HT1080 (cell line): ENCODE measurements around the gene KAT5. TPM values are rescaled to one million over a fixed set of nuclear protein-coding genes. Genes with fewer than 3 reads are reported as not detected.
"Not testable (repeated sequence)": the region's sequence is repeated elsewhere in the genome, so short reads cannot be mapped to it uniquely, and the experiment has no call there.

Source experiments
- DNase-seq: peaks from one replicate; pipeline ENCODE4 v3.0.0-alpha.2; 2015; ENCODE audit warnings: low read depth
- polyA plus RNA-seq, 2 experiments: library from polyadenylated mRNA; depleted of rRNA; stranded (reverse); fragments of >200 nt; gene quantifications; 2 replicates each; pipeline ENCODE4 v1.2.3, GENCODE V29; 2015
- total RNA-seq: library from RNA; depleted of rRNA; stranded (reverse); fragments of >200 nt; shearing (Covaris generic); gene quantifications from 2 replicates; pipeline ENCODE4 v1.2.3, GENCODE V29; 2014; rRNA removed

Gene KAT5
- total RNA-seq: 64.0 and 80.6 TPM in 2 replicates
- 39.9 and 40.2 TPM in 2 replicates for polyA plus RNA-seq (2015; cell fraction: cytosol; rRNA removed)
- polyA plus RNA-seq (2015; cell fraction: nucleus; rRNA removed): 64.2 and 74.6 TPM in 2 replicates

GRCh38 chr11:65711785-65712632 lies at the start of gene KAT5:
Gene KAT5 (plus strand): TSS chr11:65712252. CDS start chr11:65712268, 16 bp downstream.
- DNase-seq: peak; percentile 98

GRCh38 chr11:65662799-65663638 lies 49.0 kb upstream of the KAT5 start, which contains the start of gene RELA:
Gene RELA (minus strand): TSS chr11:65662916. CDS start chr11:65662832, 84 bp downstream.
- peak; percentile 89 for DNase-seq

DNA sequence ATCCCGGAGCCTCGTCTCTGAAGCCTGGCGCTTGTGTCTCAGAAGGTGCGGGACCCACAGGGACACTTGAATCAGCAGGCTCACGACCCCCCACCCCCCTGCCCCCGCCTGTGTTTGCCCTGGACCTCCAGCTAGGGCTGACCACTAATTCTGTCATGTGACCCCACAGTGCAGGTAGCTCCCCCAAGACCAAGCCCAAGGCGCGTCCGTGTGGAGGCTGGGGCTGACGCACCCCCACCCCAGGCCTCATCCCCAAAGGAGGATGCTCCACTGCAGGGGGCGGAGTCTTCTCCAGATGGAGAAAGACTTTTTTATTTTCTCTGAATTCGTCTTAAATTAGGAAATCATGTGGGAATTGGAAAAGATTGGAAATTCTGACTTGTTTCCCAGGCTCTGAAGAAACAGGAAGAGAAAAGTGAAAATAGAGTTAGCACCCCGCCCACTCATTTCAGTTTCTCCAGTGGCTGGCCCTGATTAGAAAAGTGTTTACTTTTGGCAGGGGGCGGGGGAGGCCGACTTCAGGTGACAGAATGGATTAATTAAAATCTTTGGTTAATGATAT lies 48.3 kb upstream of the KAT5 start:
- DNase-seq: no peak

DNA sequence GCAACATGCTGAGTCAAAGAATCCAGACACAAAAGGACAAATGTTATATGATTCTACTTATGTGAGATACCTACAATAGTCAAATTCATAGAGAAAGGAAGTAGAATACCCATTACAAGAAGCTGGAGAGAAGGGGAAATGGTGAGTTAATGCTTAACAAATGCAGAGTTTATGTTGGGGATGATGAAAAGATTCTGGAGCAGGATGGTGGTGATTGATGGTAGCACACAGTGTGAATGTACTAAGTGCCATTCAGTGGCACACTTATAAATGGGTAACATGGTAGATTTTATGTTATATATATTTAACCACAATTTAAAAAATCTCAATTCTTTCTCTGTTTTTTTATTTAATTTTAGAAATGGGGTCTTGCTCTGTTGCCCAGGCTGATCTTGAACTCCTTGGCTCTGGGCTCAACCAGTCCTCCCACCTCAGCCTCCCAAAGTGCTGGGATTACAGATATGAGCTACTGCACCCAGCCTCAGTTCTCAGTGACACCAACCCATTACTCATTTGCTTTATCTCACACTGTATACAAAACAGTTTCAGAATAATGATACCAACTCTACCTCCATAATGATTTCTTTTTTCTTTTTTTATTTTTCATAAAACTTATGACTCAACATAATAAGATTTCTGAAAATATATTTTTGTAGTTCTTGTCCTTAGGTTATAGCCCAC lies 39.7 kb upstream of the KAT5 start:
- no peak for DNase-seq

DNA sequence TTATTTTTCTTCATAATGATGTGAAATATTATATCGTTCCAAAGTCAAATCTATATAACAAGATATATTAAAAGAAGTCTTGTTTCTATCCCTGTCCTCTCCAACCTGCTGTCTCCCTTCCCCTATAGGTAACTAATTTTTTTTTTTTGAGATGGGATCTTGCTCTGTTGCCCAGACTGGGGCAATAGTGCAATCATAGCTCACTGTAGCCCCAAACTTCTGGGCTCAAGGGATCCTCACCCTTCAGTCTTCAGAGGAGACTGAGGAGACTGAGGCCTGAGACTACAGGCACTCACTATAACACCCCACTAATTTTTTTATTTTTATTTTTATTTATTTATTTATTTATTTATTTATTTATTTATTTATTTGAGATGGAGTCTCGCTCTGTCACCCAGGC lies 39.1 kb upstream of the KAT5 start:
- DNase-seq: no peak

- DNase-seq: no peak
Measured at GRCh38 chr11:65680192-65680743, 31.8 kb upstream of the KAT5 start.

DNA sequence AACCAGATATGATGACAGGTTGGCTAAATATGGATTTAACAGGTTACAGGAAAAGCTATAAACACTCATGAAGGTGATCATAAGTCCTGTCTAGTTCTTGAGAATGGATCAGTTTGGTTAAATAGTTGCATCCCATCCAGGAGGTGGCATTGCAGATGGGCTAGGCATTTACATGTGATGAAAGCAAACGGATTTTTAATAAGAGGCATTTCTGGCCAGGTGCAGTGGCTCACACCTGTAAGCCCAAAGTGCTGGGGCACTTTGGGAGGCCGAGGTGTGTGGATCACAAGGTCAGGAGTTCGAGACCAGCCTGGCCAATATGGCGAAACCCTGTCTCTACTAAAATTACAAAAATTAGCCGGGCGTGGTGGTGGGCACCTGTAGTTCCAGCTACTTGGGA lies 28.6 kb upstream of the KAT5 start:
- DNase-seq: not testable (repeated sequence)

DNA sequence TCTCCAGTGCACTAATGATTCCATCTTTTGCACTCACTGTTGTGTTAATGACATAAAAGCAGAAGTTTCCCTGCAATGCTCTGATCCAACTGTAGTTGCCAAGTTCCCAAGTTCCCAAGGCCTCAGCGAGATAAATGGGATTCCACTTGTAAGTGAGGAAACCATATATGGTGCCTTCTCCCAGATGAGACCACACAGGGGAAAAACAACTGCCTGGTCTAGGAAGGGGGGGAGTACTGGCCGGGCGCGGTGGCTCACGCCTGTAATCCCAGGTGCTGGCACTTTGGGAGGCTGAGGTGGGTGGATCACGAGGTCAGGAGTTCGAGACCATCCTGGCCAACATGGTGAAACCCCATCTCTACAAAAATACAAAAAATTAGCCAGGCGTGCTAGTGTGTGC lies 26.1 kb upstream of the KAT5 start:
- no peak for DNase-seq

GRCh38 chr11:65691847-65692246 lies 20.2 kb upstream of the KAT5 start:
- DNase-seq: not testable (repeated sequence)

DNA sequence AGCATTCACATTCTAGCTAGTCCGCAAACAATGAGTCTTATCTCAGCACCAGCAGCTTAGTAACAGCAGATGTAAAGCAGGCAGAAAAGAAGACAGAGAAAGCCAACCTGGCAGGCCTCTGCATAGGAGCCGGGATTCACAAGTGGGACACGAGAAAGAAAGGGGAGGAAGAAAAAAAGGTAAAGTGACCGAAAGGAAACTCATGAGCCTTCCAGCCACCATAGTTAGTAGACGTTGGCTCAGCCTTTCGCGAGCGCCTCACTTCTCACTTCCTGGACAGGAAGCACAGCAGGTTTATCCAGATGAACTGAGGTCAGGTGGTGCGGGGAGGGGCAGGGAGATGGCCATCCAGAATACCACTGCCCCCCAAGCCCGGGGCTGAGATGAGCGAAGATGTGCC lies 19.7 kb upstream of the KAT5 start:
- no peak for DNase-seq

DNA sequence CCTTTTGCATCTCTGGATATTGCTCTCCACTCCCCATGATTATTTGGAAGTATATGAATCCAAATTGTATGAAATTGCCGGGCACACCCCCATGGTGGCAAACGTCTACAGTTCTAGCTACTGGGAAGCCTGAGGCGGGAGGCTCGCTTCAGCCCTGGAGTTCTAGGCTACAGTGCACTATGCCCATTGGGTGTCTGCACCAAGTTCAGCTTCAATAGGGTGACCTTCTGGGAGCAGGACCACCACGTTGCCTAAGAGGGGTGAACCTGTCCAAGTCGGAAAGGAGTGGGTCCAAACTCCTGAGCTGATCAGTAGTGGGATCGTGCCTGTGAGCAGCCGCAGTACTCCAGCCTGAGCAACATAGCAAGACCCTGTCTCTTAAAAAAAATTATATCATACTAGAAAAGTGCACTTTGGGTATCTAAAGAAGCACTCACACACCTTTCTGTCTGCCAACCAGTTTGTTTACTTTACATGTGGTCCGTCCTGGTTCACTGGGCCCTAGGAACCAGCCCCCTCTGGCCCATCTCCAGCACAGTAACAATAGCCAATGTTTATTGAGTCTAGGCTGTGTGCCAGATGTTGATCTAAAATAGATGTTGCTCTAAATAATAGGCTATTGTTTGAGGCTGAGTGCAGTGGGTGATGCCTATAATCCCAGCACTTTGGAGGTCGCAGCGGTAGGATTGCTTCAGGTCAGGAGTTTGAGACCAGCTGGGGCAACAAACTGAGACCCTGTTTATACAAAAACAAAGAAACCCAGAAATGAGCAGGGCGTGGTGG lies 16.4 kb upstream of the KAT5 start:
- DNase-seq: peak; percentile 66

DNA sequence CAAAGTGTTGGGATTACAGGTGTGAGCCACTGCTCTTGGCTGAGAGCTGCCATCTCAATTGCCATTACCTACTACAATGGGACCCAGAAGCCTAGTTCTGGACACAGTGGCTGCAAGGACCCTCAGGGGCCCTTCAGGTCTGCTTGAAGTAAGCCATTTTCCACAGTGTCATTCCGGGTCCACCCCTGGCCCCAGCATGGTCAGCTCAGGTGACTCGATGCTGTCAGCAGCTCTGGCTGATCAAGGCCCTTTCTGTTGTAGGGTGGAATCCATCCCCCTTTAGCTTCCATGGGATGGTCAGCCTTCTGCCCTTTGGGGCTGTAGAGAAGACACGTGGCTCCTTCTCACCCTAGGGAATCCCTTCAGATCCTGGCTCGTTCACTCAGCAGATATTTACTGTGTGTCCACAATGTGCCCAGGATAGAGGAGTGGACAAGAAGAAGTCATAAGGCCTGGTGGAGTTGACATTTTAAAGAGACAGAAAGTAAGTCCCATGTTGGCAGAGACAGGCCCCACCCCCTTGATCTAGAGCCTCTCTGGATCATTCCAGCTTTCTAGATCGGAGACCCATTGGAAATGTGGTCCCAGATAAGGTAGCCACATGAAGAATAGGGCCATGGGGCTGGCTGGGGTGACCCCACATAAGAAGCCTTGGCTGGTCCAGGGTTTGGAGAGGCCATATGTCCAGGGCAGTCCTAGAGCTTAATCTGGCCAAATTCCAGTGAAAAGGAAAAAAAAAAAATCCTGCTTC lies 15.1 kb upstream of the KAT5 start:
- no peak for DNase-seq

- DNase-seq: no peak
Measured at GRCh38 chr11:65698205-65698604, 13.8 kb upstream of the KAT5 start.

DNA sequence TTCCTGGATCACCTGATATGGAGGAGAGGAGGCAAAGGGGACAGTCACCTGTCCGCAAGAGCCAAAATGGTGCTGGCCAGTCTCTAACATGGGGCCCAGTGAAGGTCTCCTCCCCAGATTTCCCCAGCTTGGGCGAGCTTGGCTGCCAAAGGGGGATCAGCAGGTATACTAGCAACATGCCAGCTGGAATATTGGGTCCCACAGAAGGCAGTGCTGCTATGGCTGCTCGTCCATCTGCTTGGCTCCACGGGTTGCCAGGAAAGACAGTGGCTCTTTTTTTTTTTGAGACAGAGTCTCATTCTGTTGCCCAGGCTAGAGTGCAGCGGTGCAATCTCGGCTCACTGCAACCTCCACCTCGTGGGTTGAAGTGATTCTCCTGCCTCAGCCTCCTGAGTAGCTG lies 12.7 kb upstream of the KAT5 start:
- DNase-seq: no peak

- no peak for DNase-seq
Measured at GRCh38 chr11:65700399-65700798, 11.7 kb upstream of the KAT5 start.

DNA sequence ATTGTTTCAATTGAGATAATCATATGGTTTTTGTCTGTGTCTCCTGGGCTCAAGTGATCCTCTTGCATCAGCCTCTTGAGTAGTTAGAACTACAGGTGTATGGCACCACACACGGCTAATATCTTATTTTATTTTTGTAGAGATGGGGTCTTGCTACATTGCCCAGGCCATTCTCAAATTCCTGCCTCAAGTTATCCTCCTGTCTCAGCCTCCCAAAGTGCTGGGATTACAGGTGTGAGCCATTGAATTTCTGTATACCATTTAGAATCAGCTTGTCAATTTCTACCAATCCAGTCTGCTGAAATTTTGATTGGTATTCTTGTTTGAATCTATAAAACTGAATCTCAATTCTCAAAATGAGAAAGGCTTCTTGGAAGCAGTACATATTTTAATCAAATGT lies 10.4 kb upstream of the KAT5 start:
- no peak for DNase-seq

GRCh38 chr11:65703846-65704245 lies 8.2 kb upstream of the KAT5 start:
- no peak for DNase-seq

GRCh38 chr11:65706303-65706763 lies 5.7 kb upstream of the KAT5 start:
- peak; percentile 47 for DNase-seq

GRCh38 chr11:65707002-65707401 lies 5.0 kb upstream of the KAT5 start:
- not testable (repeated sequence) for DNase-seq
